NCI-H69 (cell line): ENCODE data around the gene OVCH1.
"Not testable (repeated sequence)": the region's sequence is repeated elsewhere in the genome, so short reads cannot be mapped to it uniquely, and the experiment has no call there.

Source experiments
- DNase-seq: peaks from one replicate; lab custom pipeline; 2025; lab: John Stamatoyannopoulos, UW

Gene OVCH1

GRCh38 chr12:29403991-29404390 lies 93.5 kb downstream of the OVCH1 start:
- DNase-seq = no peak

- no peak for DNase-seq
Measured at GRCh38 chr12:29402437-29402836, 95.0 kb downstream of the OVCH1 start.

GRCh38 chr12:29398495-29398894 lies 99.0 kb downstream of the OVCH1 start:
- no peak for DNase-seq

- no peak for DNase-seq
Measured at GRCh38 chr12:29396774-29397173, 100.7 kb downstream of the OVCH1 start.

GRCh38 chr12:29395356-29395755 lies 102.1 kb downstream of the OVCH1 start:
- DNase-seq = no peak

GRCh38 chr12:29390419-29390818 lies 107.1 kb downstream of the OVCH1 start:
- not testable (repeated sequence) for DNase-seq

GRCh38 chr12:29389295-29389919 lies 108.1 kb downstream of the OVCH1 start:
- no peak for DNase-seq

GRCh38 chr12:29386084-29386680 lies 111.3 kb downstream of the OVCH1 start:
- not testable (repeated sequence) for DNase-seq

- DNase-seq = not testable (repeated sequence)
Measured at GRCh38 chr12:29385194-29385593, 112.3 kb downstream of the OVCH1 start.

GRCh38 chr12:29382251-29382650 lies 115.2 kb downstream of the OVCH1 start:
- no peak for DNase-seq

- peak; percentile 97 for DNase-seq
Measured at GRCh38 chr12:29380536-29381523, 116.7 kb downstream of the OVCH1 start, which contains the start of gene ERGIC2. TSS of gene ERGIC2 (minus strand) at chr12:29381172. CDS start at chr12:29371633, 9,539 bp downstream.
